GM23338 (cell line): ENCODE results near the gene DCLRE1B.

Source experiments
- EZH2 ChIP-seq: fragments of 200-600 bp; sonication (generic); IDR thresholded peaks from one replicate; pipeline ENCODE4 v1.8.0; 2017; ENCODE audit warnings: antibody characterized with exemption, mild to moderate bottlenecking, low read depth; ENCODE audit not compliant: unreplicated experiment
- EZH2phosphoT487 ChIP-seq: fragments of 200-600 bp; sonication (generic); IDR thresholded peaks from one replicate; pipeline ENCODE4 v1.8.1; 2018; ENCODE audit warnings: antibody characterized with exemption; ENCODE audit not compliant: unreplicated experiment
- JUNB ChIP-seq: IDR thresholded peaks from one replicate; pipeline ENCODE4 v1.6.1; 2016; ENCODE audit warnings: antibody characterized with exemption; ENCODE audit not compliant: unreplicated experiment
- TF ChIP-seq, protein P1 (sequence below), 2 experiments: fragments of 200-600 bp in 1 of 2; sonication (generic) in 1 of 2; conservative IDR thresholded peaks; 2 replicates each; pipeline versions ENCODE4 v1.5.1 to v1.6.1; 2016 to 2017; ENCODE audit warnings: antibody characterized with exemption in 2 of 2, low read depth in 2 of 2, mild to moderate bottlenecking in 2 of 2, moderate library complexity in 1 of 2
- TF ChIP-seq, protein P2 (sequence below): IDR thresholded peaks from one replicate; pipeline ENCODE4 v1.6.1; 2018; ENCODE audit warnings: antibody characterized with exemption; ENCODE audit not compliant: unreplicated experiment

DNA sequence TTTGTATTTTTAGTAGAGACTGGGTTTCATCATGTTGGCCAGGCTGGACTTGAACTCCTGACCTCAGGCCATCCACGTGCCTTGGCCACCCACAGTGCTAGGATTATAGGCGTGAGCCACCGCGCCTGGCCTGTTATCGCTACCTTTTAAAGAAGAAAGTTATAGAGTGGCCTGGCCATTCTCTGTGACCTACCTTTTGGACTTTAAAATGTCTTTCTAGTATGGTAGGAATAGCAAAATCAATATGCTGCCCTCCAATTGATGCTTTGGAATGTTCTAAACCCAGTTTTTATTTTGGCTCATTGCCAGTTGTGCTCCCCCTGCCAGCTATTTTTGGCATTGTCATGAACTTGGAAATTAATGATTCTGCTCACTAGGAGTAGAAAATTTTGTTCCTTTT is 43.9 kb downstream of the DCLRE1B start:
- no peak for TF ChIP-seq EZH2phosphoT487
- TF ChIP-seq EZH2: no peak
- TF ChIP-seq, protein P1, sequence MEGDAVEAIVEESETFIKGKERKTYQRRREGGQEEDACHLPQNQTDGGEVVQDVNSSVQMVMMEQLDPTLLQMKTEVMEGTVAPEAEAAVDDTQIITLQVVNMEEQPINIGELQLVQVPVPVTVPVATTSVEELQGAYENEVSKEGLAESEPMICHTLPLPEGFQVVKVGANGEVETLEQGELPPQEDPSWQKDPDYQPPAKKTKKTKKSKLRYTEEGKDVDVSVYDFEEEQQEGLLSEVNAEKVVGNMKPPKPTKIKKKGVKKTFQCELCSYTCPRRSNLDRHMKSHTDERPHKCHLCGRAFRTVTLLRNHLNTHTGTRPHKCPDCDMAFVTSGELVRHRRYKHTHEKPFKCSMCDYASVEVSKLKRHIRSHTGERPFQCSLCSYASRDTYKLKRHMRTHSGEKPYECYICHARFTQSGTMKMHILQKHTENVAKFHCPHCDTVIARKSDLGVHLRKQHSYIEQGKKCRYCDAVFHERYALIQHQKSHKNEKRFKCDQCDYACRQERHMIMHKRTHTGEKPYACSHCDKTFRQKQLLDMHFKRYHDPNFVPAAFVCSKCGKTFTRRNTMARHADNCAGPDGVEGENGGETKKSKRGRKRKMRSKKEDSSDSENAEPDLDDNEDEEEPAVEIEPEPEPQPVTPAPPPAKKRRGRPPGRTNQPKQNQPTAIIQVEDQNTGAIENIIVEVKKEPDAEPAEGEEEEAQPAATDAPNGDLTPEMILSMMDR (conservative IDR thresholded peaks at IDR 0.05; ENCODE audit: low read depth in 2 of 2): peak; percentile 33 to 56
- TF ChIP-seq, protein P2, sequence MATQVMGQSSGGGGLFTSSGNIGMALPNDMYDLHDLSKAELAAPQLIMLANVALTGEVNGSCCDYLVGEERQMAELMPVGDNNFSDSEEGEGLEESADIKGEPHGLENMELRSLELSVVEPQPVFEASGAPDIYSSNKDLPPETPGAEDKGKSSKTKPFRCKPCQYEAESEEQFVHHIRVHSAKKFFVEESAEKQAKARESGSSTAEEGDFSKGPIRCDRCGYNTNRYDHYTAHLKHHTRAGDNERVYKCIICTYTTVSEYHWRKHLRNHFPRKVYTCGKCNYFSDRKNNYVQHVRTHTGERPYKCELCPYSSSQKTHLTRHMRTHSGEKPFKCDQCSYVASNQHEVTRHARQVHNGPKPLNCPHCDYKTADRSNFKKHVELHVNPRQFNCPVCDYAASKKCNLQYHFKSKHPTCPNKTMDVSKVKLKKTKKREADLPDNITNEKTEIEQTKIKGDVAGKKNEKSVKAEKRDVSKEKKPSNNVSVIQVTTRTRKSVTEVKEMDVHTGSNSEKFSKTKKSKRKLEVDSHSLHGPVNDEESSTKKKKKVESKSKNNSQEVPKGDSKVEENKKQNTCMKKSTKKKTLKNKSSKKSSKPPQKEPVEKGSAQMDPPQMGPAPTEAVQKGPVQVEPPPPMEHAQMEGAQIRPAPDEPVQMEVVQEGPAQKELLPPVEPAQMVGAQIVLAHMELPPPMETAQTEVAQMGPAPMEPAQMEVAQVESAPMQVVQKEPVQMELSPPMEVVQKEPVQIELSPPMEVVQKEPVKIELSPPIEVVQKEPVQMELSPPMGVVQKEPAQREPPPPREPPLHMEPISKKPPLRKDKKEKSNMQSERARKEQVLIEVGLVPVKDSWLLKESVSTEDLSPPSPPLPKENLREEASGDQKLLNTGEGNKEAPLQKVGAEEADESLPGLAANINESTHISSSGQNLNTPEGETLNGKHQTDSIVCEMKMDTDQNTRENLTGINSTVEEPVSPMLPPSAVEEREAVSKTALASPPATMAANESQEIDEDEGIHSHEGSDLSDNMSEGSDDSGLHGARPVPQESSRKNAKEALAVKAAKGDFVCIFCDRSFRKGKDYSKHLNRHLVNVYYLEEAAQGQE: no peak
- TF ChIP-seq JUNB: no peak
